T-helper 2 cell treated with Interferon-gamma antibody and Interleukin-4, amounts not matched to agents 5 μg/mL and 100 μg/mL, for 36 hours (primary cell): Measurements from ENCODE around the gene LRIT1.

ENCODE experiments used
- DNase-seq: peaks from one replicate; pipeline ENCODE4 v3.0.0; 2021; ENCODE audit warnings: low spot score
- H3K27ac Mint-ChIP-seq: one replicate; pipeline ENCODE4 v1.8.0; 2021; ENCODE audit warnings: mild to moderate bottlenecking, mixed read lengths
- H3K27me3 Mint-ChIP-seq: one replicate; pipeline ENCODE4 v1.8.0; 2021; ENCODE audit warnings: low read depth, mixed read lengths
- H3K36me3 Mint-ChIP-seq: one replicate; pipeline ENCODE4 v1.8.0; 2021; ENCODE audit warnings: low read depth, mixed read lengths
- H3K4me1 Mint-ChIP-seq: one replicate; pipeline ENCODE4 v1.8.0; 2021; ENCODE audit warnings: low read depth, mixed read lengths
- H3K4me3 Mint-ChIP-seq: one replicate; pipeline ENCODE4 v1.8.0; 2022; ENCODE audit warnings: mild to moderate bottlenecking, moderate library complexity, mixed read lengths
- H3K9me3 Mint-ChIP-seq: one replicate; pipeline ENCODE4 v1.8.0; 2021; ENCODE audit warnings: mixed read lengths

Gene LRIT1

DNA sequence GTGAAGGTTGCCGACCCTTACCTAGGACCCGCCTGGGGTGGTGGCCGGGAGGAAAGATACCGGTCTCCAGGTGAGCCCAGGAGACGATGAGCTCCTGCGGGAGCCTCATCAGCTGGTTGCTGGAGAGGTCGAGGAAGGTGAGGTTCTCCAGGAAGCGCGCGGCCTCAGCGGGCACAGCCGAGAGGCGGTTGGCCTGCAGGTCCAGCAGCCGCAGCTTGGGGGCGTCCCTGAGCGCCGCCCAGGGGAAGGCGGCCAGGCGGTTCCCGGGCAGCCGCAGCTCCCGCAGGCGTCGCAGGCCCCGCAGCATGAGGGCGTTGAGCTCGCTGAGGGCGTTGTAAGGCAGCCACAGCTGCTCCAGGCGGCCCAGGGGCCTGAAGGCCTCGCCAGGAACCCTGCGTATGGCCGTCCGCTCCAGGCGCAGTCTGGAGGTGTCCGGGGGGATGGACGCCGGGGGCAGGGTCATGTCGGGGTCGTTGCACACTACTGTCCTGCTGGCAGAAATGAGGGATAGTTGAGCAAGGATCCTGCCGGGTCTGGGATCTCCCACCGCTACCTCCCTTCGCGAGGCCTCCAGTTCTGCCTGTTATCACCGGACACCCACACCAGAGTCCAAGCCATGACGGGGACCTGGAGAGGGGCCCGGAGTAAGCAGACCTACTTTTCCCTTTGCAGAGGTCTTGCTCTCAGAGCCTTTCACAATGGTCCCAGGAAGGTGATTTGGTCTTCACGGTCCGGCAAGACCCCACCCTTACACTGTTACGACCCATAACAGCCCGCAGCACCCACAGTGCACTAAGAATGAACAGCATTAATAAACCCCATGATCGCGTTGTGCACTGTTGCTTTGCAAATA, 3.9 kb downstream of the LRIT1 start:
- no peaks in the 10 kb centered on the region for H3K36me3 Mint-ChIP-seq
- no peaks in the 10 kb centered on the region for H3K4me1 Mint-ChIP-seq
- H3K4me3 Mint-ChIP-seq: no peak overlapping the region
- no peak overlapping the region for H3K27ac Mint-ChIP-seq
- H3K27me3 Mint-ChIP-seq: peaks cover 2% of the 10 kb centered on the region
- no peak for DNase-seq
- no peaks in the 10 kb centered on the region for H3K9me3 Mint-ChIP-seq

- peaks cover 2% of the 10 kb centered on the region for H3K27me3 Mint-ChIP-seq
- H3K9me3 Mint-ChIP-seq: no peaks in the 10 kb centered on the region
- no peak for DNase-seq
- H3K36me3 Mint-ChIP-seq: no peaks in the 10 kb centered on the region
- H3K4me3 Mint-ChIP-seq: no peak overlapping the region
- H3K27ac Mint-ChIP-seq: no peak overlapping the region
- no peaks in the 10 kb centered on the region for H3K4me1 Mint-ChIP-seq
Measured at GRCh38 chr10:84236807-84237198, 4.5 kb downstream of the LRIT1 start.

GRCh38 chr10:84235096-84235495, 6.2 kb downstream of the LRIT1 start:
- no peaks in the 10 kb centered on the region for H3K9me3 Mint-ChIP-seq
- peaks cover 2% of the 10 kb centered on the region for H3K27me3 Mint-ChIP-seq
- no peaks in the 10 kb centered on the region for H3K36me3 Mint-ChIP-seq
- no peaks in the 10 kb centered on the region for H3K4me1 Mint-ChIP-seq
- H3K27ac Mint-ChIP-seq: no peak overlapping the region
- DNase-seq: no peak
- no peak overlapping the region for H3K4me3 Mint-ChIP-seq

- H3K4me3 Mint-ChIP-seq: no peak overlapping the region
- H3K27me3 Mint-ChIP-seq: peaks cover 2% of the 10 kb centered on the region
- DNase-seq: no peak
- H3K9me3 Mint-ChIP-seq: no peaks in the 10 kb centered on the region
- no peaks in the 10 kb centered on the region for H3K4me1 Mint-ChIP-seq
- no peak overlapping the region for H3K27ac Mint-ChIP-seq
- H3K36me3 Mint-ChIP-seq: no peaks in the 10 kb centered on the region
Measured at GRCh38 chr10:84234479-84234878, 6.9 kb downstream of the LRIT1 start.

GRCh38 chr10:84233940-84234339, 7.4 kb downstream of the LRIT1 start:
- Mint-ChIP-seq H3K4me1 (no peaks in the 10 kb centered on the region), H3K9me3 (no peaks in the 10 kb centered on the region), H3K27ac (no peak overlapping the region), H3K36me3 (no peaks in the 10 kb centered on the region), H3K27me3 (peaks cover 2% of the 10 kb centered on the region), H3K4me3 (no peak overlapping the region)
- no peak for DNase-seq

DNA sequence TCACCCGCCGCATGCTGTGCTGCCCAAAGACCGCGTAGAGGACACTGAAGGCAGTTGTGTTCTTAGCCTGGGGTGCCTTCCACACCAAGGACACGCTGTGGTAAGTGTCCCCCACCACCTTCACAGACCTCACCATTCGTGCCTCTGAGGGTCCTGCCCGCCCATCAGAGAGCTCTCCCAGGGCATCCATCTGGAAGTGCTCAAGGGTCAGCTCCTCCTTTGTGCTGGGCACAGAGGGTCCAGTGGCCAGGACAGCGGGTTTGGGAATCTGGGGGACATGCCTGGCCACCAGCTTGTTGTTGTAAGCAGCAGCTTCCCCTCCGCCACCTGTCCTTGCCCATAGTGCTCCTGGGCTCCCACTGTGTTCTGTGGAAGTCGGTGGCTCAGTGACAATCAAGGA, 9.0 kb downstream of the LRIT1 start:
- Mint-ChIP-seq H3K9me3 (no peaks in the 10 kb centered on the region), H3K36me3 (no peaks in the 10 kb centered on the region), H3K4me3 (no peak overlapping the region), H3K27ac (no peak overlapping the region), H3K27me3 (peaks cover 2% of the 10 kb centered on the region), H3K4me1 (no peaks in the 10 kb centered on the region)
- DNase-seq: no peak

DNA sequence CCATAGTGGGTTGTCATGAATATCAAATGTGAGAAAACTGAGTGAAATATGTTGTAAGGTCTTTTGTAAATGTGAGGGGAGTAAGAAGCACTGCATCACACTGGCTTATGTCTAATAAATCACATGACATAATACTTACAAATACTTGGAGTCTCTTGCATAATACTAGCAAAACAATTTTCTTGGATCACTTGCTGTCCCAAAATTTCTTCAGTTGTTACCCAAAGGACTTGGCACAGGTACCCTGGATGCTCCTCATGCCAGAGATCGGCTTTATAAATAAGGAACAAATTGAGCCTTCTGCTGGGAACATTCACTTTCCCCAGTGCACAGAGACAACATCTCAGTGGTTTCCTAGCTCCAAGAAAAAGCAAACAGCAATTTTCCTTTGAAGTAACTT, 11.0 kb downstream of the LRIT1 start:
- no peaks in the 10 kb centered on the region for H3K4me1 Mint-ChIP-seq
- no peak overlapping the region for H3K27ac Mint-ChIP-seq
- no peaks in the 10 kb centered on the region for H3K36me3 Mint-ChIP-seq
- no peak for DNase-seq
- no peak overlapping the region for H3K4me3 Mint-ChIP-seq
- no peaks in the 10 kb centered on the region for H3K9me3 Mint-ChIP-seq
- H3K27me3 Mint-ChIP-seq: no peaks in the 10 kb centered on the region

DNA sequence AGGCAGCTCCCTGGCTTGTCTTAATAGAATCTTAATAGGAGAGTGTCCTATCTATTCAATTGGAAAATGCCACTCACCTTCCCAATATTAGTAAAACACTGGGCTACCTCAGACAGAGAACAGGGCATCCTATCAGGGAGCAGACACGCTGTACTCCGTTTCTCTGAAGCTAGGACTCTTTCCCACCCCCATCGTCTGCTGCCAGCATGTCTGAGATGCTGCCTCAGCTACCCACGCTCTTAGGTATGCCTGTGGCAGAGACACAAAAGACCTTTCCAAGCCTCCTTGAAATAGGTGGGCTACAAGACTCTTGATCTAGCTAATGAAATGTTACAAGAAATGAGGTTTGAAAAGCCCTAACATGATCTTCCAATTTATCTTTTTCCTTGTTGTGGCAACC, 13.5 kb downstream of the LRIT1 start:
- H3K36me3 Mint-ChIP-seq: no peaks in the 10 kb centered on the region
- H3K9me3 Mint-ChIP-seq: no peaks in the 10 kb centered on the region
- H3K27me3 Mint-ChIP-seq: no peaks in the 10 kb centered on the region
- no peak overlapping the region for H3K4me3 Mint-ChIP-seq
- no peak overlapping the region for H3K27ac Mint-ChIP-seq
- H3K4me1 Mint-ChIP-seq: no peaks in the 10 kb centered on the region
- no peak for DNase-seq

DNA sequence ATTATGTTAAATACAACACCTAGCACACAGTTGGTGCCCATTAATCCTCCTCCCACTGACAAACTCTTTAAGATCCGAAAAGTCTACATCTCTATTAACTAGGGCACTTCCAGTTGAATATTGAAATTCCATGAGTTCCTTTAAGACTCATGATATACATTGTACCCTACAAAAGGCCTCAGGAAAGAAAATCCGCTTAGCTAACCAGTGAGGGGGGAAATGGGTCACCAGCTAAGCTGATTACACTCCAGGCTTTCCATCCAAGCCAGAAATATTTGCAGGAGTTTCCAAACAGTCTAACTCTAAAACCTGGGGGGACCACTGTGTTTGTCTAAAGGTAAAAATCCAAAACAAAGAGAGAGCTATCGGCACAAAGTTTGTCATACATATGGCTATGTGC, 14.7 kb downstream of the LRIT1 start:
- no peaks in the 10 kb centered on the region for H3K36me3 Mint-ChIP-seq
- no peaks in the 10 kb centered on the region for H3K9me3 Mint-ChIP-seq
- DNase-seq: no peak
- no peaks in the 10 kb centered on the region for H3K27me3 Mint-ChIP-seq
- no peak overlapping the region for H3K4me3 Mint-ChIP-seq
- H3K27ac Mint-ChIP-seq: no peak overlapping the region
- no peaks in the 10 kb centered on the region for H3K4me1 Mint-ChIP-seq

GRCh38 chr10:84225427-84226173, 15.7 kb downstream of the LRIT1 start, which contains the start of gene LRIT2:
LRIT2 (minus strand) TSS chr10:84225544; CDS start chr10:84225520, 24 bp downstream.
- no peak within 1 kb of the TSS for H3K4me3 Mint-ChIP-seq
- H3K9me3 Mint-ChIP-seq: no peaks in the 10 kb centered on the region
- H3K27ac Mint-ChIP-seq: no peak within 1 kb of the TSS
- H3K27me3 Mint-ChIP-seq: no peaks in the 10 kb centered on the region
- no peak for DNase-seq
- no peaks in the 10 kb centered on the region for H3K4me1 Mint-ChIP-seq
- no peaks in the 10 kb centered on the region for H3K36me3 Mint-ChIP-seq

DNA sequence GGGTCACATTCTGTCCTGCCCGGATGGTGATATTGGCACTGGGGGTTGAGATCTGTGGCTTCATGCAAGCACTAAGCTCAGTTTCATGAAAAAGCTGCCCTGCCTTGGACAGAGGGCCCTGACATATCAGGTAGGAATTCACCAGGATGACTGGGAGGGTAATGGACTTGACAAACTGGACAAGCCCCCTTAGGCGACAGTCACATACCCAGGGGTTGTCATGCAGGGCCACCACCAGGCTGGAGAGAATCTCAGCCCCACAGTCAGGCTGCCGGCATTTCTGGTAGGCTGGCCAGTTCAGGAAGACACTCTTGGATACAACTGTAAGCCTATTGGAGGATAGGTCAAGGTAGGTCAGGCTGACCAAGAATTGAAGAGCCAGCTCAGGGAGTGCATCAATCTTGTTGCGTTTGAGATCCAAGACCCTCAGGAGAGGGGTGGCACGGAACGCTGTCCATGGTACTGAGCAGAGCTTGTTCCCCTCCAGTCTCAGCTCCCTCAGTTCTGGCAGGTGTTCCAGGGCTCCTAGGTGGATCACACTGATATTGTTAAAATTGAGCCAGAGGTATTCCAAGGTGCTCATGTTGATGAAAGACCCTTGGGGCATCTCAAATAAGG, 16.8 kb downstream of the LRIT1 start:
- H3K4me1 Mint-ChIP-seq: no peaks in the 10 kb centered on the region
- peaks cover 1% of the 10 kb centered on the region for H3K9me3 Mint-ChIP-seq
- H3K4me3 Mint-ChIP-seq: no peak overlapping the region
- DNase-seq: no peak
- no peaks in the 10 kb centered on the region for H3K27me3 Mint-ChIP-seq
- H3K36me3 Mint-ChIP-seq: no peaks in the 10 kb centered on the region
- no peak overlapping the region for H3K27ac Mint-ChIP-seq

GRCh38 chr10:84221916-84222315, 19.4 kb downstream of the LRIT1 start:
- Mint-ChIP-seq H3K27me3 (no peaks in the 10 kb centered on the region), H3K27ac (no peak overlapping the region), H3K4me3 (no peak overlapping the region), H3K9me3 (peaks cover 6% of the 10 kb centered on the region), H3K36me3 (no peaks in the 10 kb centered on the region), H3K4me1 (no peaks in the 10 kb centered on the region)
- DNase-seq: no peak

DNA sequence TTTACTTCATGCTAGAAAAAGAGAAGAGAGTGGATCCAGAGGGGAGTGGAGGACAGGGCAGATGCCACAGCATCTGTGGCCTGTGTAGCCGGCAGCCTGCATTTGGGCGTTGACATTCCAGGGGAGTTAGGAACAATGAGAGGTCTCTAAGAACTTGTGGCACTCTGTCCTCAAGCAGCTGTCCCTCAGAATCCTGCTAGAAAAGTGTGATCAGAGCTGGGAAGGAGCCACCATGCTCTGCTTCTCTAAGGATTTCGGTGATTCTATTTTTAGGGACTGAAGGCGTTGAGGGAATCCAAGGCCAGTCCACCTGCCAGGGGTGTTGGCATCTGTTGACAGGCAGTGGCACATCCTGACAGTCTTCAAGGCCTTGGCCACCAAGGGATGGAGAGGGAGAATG, 23.6 kb downstream of the LRIT1 start:
- Mint-ChIP-seq H3K4me1 (peaks cover 2% of the 10 kb centered on the region), H3K36me3 (no peaks in the 10 kb centered on the region), H3K27ac (no peak overlapping the region), H3K27me3 (no peaks in the 10 kb centered on the region), H3K4me3 (no peak overlapping the region), H3K9me3 (peaks cover 6% of the 10 kb centered on the region)
- no peak for DNase-seq

- no peaks in the 10 kb centered on the region for H3K36me3 Mint-ChIP-seq
- peaks cover 2% of the 10 kb centered on the region for H3K4me1 Mint-ChIP-seq
- H3K4me3 Mint-ChIP-seq: no peak overlapping the region
- DNase-seq: no peak
- no peaks in the 10 kb centered on the region for H3K27me3 Mint-ChIP-seq
- H3K27ac Mint-ChIP-seq: no peak overlapping the region
- peaks cover 6% of the 10 kb centered on the region for H3K9me3 Mint-ChIP-seq
Measured at GRCh38 chr10:84216834-84217233, 24.5 kb downstream of the LRIT1 start.
